Parathyroid adenoma (tissue), 2 donors: ENCODE measurements around the gene UNC13B.
A peak's percentile ranks its signal among the peaks of the same experiment; 100 is the strongest.

Experiments used
- H2AFZ ChIP-seq: fragments of 300-600 bp; sonication (generic); one replicate; pipeline ENCODE4 v1.7.0; 2017; ENCODE audit warnings: antibody characterized with exemption, mild to moderate bottlenecking
- H3K27ac ChIP-seq: fragments of 300-600 bp; sonication (generic); one replicate; pipeline ENCODE4 v1.7.0; 2017
- H3K27me3 ChIP-seq: fragments of 300-600 bp; sonication (generic); one replicate; pipeline ENCODE4 v1.7.0; 2017; ENCODE audit warnings: low read length; ENCODE audit not compliant: control insufficient read depth, insufficient read depth
- H3K36me3 ChIP-seq: fragments of 300-600 bp; sonication (generic); one replicate; pipeline ENCODE4 v1.7.0; 2017; ENCODE audit warnings: low read length; ENCODE audit not compliant: control insufficient read depth, insufficient read depth
- H3K4me1 ChIP-seq: fragments of 300-600 bp; sonication (generic); one replicate; pipeline ENCODE4 v1.7.0; 2017; ENCODE audit warnings: control low read depth
- H3K4me2 ChIP-seq: fragments of 300-600 bp; sonication (generic); one replicate; pipeline ENCODE4 v1.7.0; 2017; ENCODE audit warnings: low read length
- H3K4me3 ChIP-seq: fragments of 300-600 bp; sonication (generic); one replicate; pipeline ENCODE4 v1.7.0; 2017; ENCODE audit warnings: low read depth, low read length
- H3K79me2 ChIP-seq: fragments of 300-600 bp; sonication (generic); one replicate; pipeline ENCODE4 v1.7.0; 2017; ENCODE audit warnings: control low read depth
- H3K9ac ChIP-seq: fragments of 300-600 bp; sonication (generic); one replicate; pipeline ENCODE4 v1.7.0; 2017; ENCODE audit warnings: mild to moderate bottlenecking
- H3K9me3 ChIP-seq: fragments of 300-600 bp; sonication (generic); one replicate; pipeline ENCODE4 v1.7.0; 2017; ENCODE audit warnings: low read length; ENCODE audit not compliant: control insufficient read depth
- CTCF ChIP-seq: fragments of 300-600 bp; sonication (generic); IDR thresholded peaks from one replicate; pipeline ENCODE4 v1.7.0; 2017; ENCODE audit warnings: antibody characterized with exemption, mild to moderate bottlenecking
- donor health status: primary hyperparathyroidism.

UNC13B gene

DNA sequence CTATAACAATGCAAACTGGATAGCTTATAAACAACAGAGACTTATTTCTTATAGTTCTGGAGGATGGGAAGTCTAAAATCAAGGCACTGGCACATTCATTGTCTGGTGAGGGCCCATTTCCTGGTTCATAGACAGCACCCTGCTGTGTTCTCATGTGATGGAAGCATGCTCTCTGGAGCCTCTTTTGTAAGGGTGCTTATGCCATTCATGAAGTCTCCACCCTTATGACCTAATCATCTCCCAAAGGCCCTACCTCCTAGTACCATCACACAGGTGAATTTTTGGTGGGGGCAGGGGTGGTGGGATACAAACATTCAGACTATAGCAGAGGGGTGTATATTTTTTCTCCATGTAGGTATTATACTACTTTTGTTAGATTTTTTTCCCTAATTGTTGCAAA lies 92.4 kb downstream of the UNC13B start:
- H3K4me1 ChIP-seq, result no peaks in the 10 kb centered on the region
- no peak overlapping the region for H3K4me2 ChIP-seq
- no peak for TF ChIP-seq CTCF
- H3K79me2 ChIP-seq, result no peaks in the 10 kb centered on the region
- no peaks in the 10 kb centered on the region for H3K27me3 ChIP-seq
- H3K9me3 ChIP-seq, result no peaks in the 10 kb centered on the region
- no peaks in the 10 kb centered on the region for H3K36me3 ChIP-seq
- H3K4me3 ChIP-seq, result no peak overlapping the region
- no peak overlapping the region for H2AFZ ChIP-seq
- no peak overlapping the region for H3K27ac ChIP-seq
- H3K9ac ChIP-seq, result no peak overlapping the region

DNA sequence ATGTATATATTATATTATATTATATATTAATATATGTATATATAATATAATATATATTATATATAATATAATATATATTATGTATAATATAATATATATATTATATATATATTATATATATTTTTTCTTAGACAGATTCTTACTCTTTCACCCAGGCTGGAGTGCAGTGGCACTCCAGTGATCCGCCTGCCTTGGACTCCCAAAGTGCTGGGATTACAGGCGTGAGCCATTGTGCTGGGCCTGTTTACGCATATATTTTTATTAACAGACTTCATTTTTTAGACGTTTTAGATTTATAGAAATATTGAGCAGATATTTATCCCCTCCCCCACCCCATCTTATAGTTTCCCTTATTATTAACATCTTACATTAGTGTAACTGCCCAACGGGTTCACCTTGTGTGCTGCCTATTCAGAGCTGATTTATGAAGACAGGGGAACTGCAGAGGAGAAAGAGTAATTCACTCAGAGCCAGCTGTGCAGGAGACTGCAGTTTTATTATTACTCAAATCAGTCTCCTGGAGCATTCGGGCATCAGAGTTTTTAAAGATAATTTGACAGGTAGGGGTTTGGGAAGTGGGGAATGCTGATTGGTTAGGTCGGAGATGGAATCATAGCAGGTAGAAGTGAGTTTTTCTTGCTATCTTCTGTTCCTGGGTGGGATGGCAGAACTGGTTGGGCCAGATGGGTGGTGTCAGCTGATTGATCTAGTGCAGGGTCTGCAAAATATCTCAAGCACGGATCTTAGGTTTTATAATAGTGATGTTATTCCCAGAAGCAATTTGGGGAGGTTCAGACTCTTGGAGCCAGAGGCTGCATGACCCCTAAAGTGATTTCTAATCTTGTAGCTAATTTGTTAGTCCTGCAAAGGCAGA lies 93.4 kb downstream of the UNC13B start:
- Histone ChIP-seq H3K4me2 (no peak overlapping the region), H3K27me3 (no peaks in the 10 kb centered on the region), H3K9ac (no peak overlapping the region), H3K27ac (no peak overlapping the region), H2AFZ (no peak overlapping the region), H3K36me3 (no peaks in the 10 kb centered on the region), H3K9me3 (no peaks in the 10 kb centered on the region), H3K4me1 (no peaks in the 10 kb centered on the region), H3K79me2 (no peaks in the 10 kb centered on the region), H3K4me3 (no peak overlapping the region)
- no peak for TF ChIP-seq CTCF

DNA sequence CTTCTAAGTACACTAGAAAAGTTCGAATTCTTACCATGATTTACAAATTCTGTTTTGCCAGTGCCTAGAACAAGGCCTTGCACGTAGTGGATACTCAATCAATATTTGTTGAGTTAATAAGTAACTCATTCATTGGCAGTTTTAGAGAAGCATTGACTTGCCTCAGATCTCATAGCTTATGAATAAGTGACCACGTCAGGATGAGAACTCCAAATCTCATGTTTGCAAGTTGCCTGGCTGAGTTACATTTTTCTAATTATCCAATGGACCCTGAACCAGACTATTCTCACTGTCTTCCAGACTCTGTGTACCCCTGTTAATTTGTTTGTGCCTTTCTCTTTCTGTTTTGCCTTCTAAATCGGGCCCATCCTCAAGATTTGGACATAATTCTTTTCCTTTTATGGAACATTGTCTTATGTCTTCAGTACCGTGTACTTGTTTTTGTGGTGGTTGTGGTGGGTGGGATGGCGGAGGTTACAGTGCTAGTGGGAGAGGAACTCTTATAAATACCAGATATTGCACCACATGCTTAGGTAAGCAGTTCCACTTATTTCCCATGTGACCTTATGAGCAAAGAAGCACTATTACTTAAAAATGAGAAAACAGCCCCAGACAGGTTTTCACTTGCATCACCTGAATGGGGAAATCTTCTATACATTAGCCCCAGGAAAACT lies 96.3 kb downstream of the UNC13B start:
- Histone ChIP-seq H3K27me3 (no peaks in the 10 kb centered on the region), H3K4me1 (no peaks in the 10 kb centered on the region), H3K36me3 (no peaks in the 10 kb centered on the region), H3K9ac (no peak overlapping the region), H3K79me2 (no peaks in the 10 kb centered on the region), H3K9me3 (no peaks in the 10 kb centered on the region), H3K4me2 (no peak overlapping the region), H3K27ac (no peak overlapping the region), H2AFZ (no peak overlapping the region), H3K4me3 (no peak overlapping the region)
- no peak for TF ChIP-seq CTCF

GRCh38 chr9:35258660-35259474 lies 97.1 kb downstream of the UNC13B start:
- Histone ChIP-seq H3K4me3 (no peak overlapping the region), H3K79me2 (no peaks in the 10 kb centered on the region), H3K4me2 (no peak overlapping the region), H3K27me3 (no peaks in the 10 kb centered on the region), H3K9ac (no peak overlapping the region), H3K9me3 (no peaks in the 10 kb centered on the region), H3K27ac (no peak overlapping the region), H3K36me3 (no peaks in the 10 kb centered on the region), H3K4me1 (no peaks in the 10 kb centered on the region), H2AFZ (no peak overlapping the region)
- TF ChIP-seq CTCF, result peak; percentile 74
